Astrocyte of the spinal cord (primary cell): ENCODE data around the gene EFCAB11.
"Not testable (repeated sequence)": the region's sequence is repeated elsewhere in the genome, so short reads cannot be mapped to it uniquely, and the experiment has no call there.

Experiments
- DNase-seq: peaks from one replicate; pipeline ENCODE4 v3.0.0; 2011; ENCODE audit warnings: low read depth, low spot score
- H3K4me3 ChIP-seq: 2 replicates; pipeline ENCODE4 v1.5.1; 2011; ENCODE audit warnings: low read depth, mild to moderate bottlenecking, low read length, moderate library complexity
- CTCF ChIP-seq: IDR thresholded peaks from 2 replicates; pipeline ENCODE4 v1.5.1; 2012; ENCODE audit warnings: low read depth, mild to moderate bottlenecking, low read length, inconsistent platforms
- in situ Hi-C: cut with HindIII; loops from 2 replicates; pipeline ENCODE4 v1.10.0; 2017; ENCODE audit warnings: low sequenced_read_pairs

The EFCAB11 gene

GRCh38 chr14:89899917-89900663 is 54.4 kb downstream of the EFCAB11 start:
- in situ Hi-C loops, result no loop called here
- TF ChIP-seq CTCF, result peak; percentile 55
- peak; percentile 32 for DNase-seq
- H3K4me3 ChIP-seq, result no peak overlapping the region

- DNase-seq, result no peak
- H3K4me3 ChIP-seq, result no peak overlapping the region
- TF ChIP-seq CTCF, result no peak
- in situ Hi-C loops, result no loop called here
Observed at GRCh38 chr14:89899291-89899690, 55.2 kb downstream of the EFCAB11 start.

- DNase-seq, in situ Hi-C loops, H3K4me3 ChIP-seq: not testable (repeated sequence)
Observed at GRCh38 chr14:89893388-89893787, 61.1 kb downstream of the EFCAB11 start.

GRCh38 chr14:89892953-89893352 is 61.6 kb downstream of the EFCAB11 start:
- no peak for DNase-seq
- TF ChIP-seq CTCF, result no peak
- in situ Hi-C loops, result no loop called here
- H3K4me3 ChIP-seq, result no peak overlapping the region

GRCh38 chr14:89891721-89892120 is 62.8 kb downstream of the EFCAB11 start:
- in situ Hi-C loops, H3K4me3 ChIP-seq, DNase-seq: not testable (repeated sequence)

- in situ Hi-C loops, result no loop called here
- no peak for TF ChIP-seq CTCF
Observed at GRCh38 chr14:89891055-89891454, 63.5 kb downstream of the EFCAB11 start.

GRCh38 chr14:89890589-89890988 is 63.9 kb downstream of the EFCAB11 start:
- no peak for DNase-seq
- TF ChIP-seq CTCF, result no peak
- H3K4me3 ChIP-seq, result no peak overlapping the region
- in situ Hi-C loops, result no loop called here

More at GRCh38 chr14:89891055-89891454, 63.5 kb downstream of the EFCAB11 start:
- DNase-seq, result no peak
- H3K4me3 ChIP-seq, result no peak overlapping the region

- no peak for DNase-seq
- no peak for TF ChIP-seq CTCF
- in situ Hi-C loops, result no loop called here
- no peak overlapping the region for H3K4me3 ChIP-seq
Observed at GRCh38 chr14:89889626-89890025, 64.9 kb downstream of the EFCAB11 start.
